HG03064 (cell line): ENCODE measurements around the gene CITED1.

Source experiments
- ATAC-seq: cut with Tn5 transposase; IDR thresholded peaks from one replicate; pipeline ENCODE4 v1.9.1; 2021; ENCODE audit warnings: low read depth; ENCODE audit not compliant: unreplicated experiment

Gene CITED1

DNA sequence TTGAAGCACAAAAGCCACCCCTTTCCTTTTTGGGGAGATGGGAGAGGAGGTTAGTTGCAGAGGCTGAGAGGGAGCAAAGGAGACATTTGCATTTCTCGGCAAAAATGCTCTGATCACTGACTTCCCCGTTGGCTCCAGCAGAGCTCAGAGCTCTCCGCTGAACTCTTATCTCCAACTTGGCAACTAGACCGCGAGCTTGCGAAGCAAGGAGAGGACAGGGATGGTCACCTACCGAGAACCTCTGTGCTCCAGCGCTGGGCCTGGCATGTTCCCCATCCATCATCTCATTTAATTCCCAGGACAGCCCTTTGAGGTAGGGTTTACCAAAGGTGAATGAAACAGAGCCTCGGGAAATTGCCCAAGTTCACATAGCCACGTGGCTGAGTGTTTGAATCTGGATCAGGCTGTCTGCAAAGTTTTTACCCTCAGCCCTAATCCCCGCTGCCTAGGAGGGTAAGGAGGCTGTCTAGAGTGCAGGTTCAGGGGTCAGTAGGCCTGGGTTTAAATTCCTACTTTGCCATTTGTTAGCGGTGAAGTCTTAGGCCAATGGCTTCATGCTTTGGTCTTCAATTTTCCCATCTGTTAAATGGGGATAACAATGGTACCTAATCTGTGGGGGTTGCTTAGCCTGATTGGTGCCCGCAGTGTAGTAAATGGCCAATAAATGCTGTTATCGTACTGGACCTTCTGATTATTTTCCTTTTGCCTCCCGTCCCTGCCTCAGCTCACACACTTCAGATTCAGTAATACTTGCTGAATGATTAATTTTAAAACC, 3.8 kb upstream of the CITED1 start:
- ATAC-seq: no peak

DNA sequence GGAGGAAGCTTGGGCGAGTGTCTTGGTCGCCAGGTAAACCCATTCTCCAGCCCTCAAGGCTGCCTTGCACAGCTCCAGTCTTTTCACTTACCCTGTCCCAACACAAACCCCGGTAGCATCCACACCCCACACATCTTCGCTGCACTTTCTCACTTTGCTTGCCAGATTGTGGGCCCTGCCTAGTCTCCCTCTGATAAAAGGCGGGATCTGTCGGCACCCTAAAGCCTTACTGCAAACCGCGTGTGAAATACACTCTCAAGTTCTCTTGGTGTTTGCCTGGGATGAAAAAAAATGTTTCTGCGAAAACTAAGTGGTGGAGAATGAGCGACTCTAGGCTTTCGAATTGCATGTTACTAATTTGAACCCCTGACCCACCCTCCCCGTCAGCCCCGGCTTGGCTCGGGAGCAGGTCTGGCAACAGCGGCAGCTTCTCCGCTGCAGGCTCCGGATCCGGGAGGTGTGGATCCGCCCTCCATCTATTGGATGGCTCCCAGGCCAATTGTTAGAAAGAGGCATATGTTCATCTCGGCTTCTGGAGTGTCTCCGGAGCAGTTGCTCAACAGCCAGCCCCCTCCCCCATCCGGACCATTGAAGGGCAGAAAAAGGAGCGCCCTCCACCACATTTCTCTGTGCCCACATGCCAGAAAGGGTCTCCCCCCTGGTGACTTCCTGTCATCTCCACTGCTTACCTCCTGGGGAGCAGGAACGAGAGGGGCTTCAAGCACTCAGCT, 3.0 kb upstream of the CITED1 start:
- no peak for ATAC-seq

DNA sequence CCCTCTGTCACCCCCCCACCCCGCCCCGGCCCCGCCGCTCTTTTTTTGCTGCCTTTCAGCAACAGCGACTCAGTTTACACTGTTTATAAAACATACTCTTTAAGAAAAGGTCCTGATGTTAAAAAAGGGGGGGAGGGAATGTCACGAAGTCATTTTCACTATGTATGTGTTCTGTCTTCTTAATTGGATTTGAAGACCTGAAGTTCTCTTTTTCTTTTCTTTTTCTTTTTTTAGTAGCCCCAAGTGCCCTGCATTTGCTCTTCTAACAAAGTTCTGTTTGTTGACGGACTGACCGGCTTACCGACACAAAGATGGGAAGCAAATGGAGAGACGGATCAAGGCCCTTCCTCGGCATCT, 2.5 kb upstream of the CITED1 start:
- no peak for ATAC-seq

DNA sequence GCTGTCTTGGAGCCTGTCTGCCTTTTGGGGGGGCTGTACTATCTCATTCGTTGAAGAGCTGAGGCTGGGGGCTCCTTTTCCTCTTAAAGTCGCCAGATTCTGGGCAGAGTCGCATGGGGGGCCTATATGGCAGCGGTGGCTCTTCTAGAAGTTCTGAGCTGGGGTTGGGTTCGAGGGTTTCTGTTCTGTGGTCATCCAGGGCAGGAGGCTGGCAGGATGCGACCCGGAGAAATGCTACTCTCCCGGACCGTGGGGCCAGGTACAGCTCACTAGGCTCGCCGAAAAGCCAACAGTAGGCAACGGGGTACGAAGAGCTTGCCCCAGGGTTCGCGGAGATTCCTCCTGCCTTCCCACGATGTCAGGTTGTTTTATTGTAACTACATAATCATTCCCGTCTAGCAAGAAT, 1.9 kb upstream of the CITED1 start:
- no peak for ATAC-seq

DNA sequence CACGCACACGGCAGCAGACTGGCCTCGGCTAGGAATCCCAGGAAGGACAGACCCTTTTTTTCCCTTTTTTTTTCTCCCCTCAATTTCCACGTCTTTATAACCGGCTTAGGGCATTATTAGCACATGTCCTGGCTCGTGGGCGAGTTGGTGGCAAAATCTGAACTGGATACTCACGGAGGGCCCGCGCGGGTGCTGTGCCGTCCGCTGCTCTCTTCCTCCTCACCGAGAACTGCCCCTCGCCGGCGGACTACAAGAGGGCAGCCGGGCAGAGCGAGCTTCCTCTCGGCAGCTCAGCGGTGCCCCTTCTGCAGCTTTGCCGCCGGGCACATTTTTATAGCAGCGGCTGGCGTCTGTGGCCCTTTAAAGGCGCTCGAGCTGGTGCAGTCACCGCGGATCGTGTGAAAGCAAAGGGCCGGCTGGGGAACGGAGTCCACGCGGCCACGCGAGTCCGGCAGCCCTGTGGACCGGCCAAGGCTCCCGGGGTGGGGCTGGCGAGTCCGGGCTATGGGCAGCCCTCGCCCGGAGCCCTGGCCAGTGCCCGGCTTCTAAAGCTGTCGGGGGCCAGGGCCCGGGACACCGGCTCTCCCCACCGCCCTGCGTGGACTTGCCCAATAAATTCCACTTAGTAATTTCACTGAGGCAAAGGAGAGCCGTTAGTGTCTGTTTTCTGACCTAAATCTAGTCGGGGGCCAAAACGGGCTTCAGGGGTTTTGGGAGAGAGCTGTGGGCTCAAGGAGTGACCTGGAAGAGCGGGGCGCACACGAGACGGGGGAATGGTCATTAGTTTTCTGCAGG, 1.3 kb upstream of the CITED1 start:
- ATAC-seq: peak; percentile 49

DNA sequence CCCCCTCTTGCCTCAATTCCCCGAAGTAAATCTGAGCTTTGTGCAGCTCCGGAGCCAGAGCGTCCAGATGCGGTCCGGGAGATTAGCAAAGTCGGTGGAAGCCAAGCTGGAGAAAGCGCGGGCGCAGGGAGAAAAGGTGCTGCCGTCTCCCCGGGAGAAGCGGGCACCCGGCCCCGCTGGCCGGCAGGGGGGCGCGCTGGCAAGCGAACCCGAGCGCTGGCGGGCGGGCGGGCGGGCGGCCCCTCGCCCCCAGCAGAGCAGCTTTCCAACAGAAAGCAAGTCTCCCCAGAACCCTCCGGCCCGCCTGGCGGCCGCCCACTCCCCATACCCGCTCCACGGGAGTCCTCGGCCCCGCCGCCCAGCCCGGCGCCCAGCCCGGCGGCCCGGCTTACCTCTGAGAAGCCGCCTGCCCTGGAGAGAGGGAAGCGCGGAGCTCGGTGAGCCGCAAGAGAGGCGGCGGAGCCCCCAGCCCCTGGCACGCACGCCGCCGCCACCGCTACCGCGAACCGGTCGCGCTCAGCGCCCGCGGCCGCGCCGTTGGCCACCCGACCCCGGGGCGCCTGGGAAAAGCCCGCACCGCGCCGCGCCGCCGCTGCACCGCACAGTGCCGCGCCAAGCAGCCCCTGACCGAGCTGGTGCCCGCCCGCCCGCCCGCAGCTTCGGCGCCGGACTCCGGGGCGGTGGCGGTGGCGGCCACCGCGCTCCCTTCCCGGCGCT, 529 bp upstream of the CITED1 start:
- peak; percentile 12 for ATAC-seq

DNA sequence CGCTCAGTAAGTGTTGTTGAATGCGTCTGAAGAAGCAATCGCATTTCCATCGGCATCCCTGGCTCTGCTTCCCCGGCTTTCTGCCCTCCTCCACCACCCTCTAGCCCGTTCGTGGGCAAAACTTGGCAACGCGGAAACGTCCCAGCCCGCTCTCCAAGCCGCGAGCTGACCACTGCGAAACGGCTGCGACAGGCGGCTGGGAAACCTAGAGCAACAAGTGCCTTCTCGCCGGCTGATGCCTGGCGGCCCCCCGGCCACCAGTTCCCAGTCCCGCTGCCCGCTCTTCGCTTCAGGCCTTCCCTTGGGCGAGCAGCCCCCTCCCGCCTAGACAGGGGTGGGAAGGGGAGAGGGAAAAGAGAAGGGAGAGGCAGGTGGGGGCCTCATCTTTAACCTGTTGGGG, 837 bp downstream of the CITED1 start:
- ATAC-seq: no peak

DNA sequence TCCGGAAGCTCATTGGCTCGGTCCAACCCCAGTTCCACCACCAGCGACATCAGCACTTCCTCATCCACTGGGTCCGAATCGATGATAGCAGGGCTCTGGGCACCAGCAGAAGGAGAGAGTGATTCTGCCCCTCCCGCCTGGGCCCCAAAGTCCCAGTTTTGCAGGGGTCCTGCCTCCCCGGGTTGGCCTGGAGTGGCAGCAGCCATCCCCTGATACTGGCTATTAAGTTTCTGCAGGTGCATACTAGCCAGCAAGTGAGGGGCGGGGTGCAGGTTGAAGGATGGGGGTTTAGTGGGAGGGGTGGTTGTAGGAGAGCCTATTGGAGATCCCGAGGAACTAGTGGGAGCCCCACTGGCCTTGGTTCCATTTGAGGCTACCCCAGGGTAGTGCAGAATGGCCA, 3.9 kb downstream of the CITED1 start:
- no peak for ATAC-seq

DNA sequence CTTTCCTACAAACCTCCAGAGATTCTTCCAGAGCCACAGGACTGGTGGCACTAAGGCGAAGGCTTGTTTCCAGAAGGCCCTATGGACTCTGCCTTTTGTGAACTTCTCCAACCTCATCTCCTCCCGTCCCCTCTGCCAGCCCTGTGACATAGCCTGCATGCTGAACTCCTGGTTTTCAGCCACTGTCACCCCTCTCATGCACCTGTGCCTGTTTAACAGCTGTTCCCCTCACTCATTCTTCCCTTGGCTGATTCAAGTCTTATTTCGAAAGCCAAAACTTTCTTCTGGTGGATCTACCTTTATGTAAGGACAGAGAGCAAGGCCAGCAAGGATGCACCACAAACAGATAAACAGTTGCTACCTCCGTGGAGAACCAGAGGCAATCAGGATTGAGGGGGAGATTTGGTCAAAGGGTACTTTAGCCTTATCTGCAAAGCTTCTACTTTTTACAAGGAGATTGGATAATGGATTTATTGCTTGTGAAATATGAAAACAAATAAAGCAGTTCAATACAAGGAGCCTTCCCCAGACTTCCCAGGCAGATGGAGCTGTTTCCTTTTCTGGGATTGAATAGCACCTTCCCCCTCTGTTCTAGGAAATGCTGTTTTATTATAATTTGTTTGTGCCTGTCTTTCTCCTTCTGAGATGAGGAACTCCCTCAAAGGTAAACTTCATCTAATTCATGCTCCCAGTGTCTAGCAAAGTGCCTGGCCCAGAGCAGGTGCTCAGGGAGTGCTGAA, 5.7 kb downstream of the CITED1 start:
- ATAC-seq: no peak

DNA sequence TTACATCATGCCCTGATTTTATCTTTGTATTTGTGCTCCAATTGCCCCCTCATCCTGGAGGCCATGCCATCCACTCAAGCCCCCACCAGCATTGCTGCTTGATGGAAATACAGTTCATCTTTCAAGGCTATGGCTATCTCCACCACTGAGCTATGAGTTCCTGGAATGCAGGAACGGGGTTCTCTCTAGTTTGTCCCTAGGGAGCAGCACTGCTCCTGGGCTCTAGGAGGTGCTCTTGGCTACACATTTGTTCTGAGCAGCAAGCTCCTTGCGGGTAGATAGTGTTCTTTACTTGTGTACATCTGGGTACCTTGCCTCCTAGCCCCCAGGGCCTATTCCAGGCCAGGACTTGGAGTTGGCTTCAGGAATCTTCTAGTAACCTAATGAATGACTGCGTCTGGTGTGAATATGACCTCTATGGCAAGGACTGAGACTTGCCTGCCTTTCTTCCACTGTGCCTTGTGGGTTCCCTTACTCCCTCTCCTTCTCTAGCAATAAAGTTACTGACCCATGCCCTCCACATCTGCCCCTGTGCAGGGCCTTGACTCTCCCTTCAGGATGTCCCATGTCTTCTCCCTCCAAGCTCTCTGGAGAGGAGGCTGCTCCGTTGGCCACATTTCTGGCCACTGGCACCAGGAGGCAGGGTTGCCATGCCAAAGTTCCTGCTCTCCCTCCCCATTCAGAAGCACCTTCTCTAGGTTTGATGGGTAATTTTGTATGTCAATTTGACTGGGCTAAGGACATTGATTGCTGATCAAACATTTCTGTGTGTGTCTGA, 7.6 kb downstream of the CITED1 start:
- ATAC-seq: no peak

DNA sequence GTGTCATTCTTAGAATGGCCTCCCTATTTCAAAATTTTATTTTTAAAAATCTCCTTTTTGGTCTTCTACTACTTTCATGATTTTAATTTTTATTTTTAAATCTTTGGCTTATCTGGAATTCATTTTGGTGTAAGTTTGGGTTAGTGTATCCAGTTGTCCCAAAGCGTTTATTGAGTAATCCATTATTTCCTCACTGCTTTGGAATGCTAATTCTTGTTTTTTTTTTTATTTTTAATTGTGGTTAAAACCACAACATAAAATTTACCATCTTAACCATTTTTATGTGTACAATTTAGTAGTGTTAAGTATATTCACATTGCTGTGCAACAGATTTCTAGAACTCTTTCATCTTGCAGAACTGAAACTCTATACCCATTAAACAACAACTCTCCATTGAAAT, 8.7 kb downstream of the CITED1 start:
- no peak for ATAC-seq

DNA sequence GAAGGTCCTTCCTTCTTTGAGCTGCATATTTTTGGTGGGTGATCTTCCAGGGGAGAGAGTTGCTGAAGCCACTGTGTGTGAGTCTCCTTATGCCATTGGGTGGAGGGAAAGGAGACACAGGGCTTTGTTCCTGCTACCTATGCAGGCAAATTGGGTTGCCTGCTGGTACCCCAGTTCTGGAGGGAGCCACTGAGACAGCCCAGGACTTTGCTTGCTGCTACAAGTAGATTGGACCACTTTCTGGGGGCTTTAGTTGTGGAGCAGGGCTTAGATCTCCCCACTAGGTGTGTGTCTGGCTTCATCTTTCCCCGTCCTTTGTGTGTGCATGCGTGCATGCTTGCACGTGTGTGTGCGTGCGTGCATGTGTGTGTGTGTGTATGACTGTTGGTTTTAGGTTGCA, 10.0 kb downstream of the CITED1 start:
- no peak for ATAC-seq

DNA sequence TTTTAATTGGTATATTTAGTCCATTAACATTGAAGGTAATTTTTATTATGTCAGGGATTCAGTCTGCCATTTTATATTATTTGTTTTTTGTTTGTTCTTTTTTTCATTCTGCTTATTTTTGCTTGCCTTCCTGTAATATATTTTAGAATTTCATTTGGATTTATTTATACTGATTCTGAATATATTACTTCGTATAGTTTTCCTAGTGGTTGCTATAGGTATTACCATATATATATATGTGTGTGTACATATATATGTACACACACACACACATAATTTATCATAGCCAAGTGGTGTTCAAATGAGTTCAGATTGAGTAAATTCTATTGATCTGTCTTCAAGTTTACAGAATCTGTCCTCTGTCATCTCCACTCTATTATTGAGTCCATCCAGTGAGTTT, 11.2 kb downstream of the CITED1 start:
- no peak for ATAC-seq

DNA sequence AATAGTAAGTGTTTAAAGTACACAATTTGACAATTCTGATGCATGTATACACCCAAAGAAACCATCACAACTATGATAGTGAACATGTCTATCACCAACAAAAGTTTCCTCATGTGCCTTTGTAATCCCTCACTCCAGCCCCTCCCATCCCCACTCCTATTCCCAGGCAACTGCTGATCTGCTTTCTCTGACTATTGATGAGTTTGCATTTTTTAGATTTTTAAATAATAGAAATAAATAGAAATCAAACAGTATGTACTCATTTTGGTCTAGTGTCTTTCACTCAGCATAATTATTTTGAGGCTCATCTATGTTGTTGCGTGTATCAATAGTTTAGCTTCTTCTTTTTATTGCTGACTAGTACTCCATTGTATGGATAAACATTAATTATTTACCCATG, 23.4 kb downstream of the CITED1 start:
- ATAC-seq: no peak

DNA sequence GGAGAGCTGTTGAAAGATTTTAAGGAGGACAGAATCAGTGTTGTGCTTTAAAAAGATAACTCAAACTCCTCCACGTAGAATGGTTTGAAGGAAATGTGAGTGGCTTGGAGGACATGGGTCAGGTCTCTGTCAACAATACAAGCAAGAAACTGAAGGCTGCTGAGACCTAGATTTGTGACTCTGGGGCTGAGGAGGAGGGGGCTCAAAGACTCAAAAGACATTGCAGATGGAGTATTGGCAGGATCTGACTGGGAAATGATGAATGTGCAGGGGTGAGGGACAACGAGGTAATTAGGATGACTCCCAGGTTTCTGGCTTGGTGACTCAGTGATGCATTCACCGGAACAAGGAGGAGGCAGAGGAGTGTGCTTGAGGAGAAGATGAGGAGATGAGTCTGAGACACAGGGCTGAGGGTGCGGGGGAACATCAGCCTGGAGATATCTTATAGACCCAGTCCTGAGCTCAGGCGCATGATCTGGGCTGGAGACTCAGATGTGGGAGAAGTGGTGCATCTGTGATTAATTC, 25.3 kb downstream of the CITED1 start:
- ATAC-seq: no peak

DNA sequence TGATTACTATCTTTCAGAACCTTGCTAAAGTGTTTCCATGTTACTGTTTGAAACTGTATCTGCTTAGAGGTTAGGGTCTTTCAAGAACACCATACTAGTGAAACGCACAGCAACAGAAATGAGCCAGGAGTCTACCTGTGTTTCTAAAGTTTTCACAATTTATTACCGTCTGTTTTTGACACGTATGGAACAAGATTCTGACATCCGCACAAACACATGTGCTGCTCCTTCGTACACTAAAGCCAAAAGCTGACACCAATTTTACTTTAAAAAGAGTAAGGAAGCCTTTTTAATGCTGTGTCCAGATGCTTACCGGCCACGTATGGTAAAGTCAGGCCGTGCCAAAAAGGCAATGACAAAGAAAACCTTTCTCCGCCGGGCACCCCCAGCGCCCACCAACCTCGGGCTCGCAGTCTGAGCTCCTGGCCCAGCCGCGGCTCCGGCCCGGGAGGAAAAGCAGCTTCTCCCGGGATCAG, 29.2 kb downstream of the CITED1 start:
- no peak for ATAC-seq

DNA sequence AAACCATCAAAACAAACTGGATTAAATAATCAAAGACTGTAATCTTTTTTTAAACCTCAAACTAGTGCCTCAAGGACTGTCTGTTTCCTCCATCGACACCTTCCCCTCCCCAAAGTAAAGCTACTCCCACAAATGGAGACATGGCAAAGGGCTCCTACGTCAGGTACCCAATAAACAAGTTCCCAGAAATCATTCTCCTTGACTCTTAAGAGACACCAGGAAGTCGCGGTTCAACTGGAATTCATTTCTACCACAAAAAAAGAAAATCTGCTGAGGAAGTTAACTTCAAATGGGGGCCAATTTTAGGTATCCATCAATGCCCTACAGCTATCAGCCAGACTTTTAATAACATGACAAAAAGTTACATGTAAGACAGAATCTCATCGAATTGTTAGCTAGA, 31.2 kb downstream of the CITED1 start:
- ATAC-seq: no peak

DNA sequence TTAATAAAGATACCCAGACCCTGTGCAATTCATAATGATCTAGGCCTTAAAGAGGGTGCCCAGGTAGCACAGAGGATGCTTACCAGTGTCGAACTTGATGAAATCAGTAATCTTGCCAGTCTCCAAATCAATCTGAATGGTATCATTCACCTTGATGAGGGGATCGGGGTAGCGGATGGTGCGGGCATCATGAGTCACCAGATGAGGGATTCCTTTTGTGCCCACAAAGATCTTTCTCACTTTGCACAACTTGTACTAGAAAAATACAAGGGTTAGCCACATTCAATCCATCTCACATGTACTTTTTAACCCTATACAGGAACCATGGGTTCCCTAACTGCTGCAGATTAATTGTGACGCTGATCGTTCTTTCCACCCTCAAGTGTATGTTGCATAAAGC, 32.0 kb downstream of the CITED1 start:
- no peak for ATAC-seq

DNA sequence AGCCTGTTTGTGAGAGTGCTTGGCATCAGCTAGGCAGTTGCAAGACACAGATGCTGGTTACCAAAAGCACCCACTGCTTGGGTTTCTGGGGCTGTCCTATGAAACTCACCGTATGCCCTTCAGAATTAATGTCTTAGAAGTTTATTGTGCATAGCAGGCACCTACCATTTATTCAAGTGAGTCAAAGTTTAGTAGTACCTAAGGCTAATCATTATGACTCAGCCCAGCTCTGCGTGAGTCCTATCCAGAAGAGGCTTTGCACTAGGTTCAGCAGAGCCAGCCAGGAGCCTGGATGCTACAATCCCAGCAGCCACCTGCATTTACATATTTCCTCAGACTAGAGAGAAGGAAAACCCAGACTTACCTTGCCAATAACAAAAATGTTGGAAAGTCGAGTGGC, 32.8 kb downstream of the CITED1 start:
- no peak for ATAC-seq
